Measurements from ENCODE around the gene WDTC1.

DNA sequence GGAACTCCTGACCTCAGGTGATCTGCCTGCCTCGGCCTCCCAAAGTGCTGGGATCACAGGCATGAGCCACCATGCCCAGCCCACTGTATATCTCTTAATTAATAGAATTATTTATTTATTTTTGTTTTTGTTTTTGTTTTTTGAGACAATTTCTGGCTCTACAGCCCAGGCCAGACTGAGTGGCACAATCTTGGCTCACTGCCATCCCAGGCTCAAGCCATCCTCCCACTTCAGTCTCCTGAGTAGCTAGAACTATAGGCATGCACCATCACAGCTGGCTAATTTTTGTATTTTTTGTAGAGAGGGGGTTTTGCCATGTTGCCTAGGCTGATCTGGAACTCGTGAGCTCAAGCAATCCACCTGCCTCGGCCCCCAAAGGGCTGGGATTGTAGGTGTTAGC, 15.7 kb upstream of the WDTC1 start:
- TF ChIP-seq CTCF (optimal IDR thresholded peaks at IDR 0.05 in 1 of 3, IDR thresholded peaks at IDR 0.05 in 1 of 3, conservative IDR thresholded peaks at IDR 0.05 in 1 of 3; ENCODE audit: extremely low read depth in 1 of 3, insufficient read depth in 2 of 3, low read length in 3 of 3): no peak
- TF ChIP-seq EZH2 (IDR thresholded peaks at IDR 0.05; ENCODE audit: low read length): no peak
